Urinary bladder (tissue), 4 donors: ENCODE results near the gene FOXP2. TPM values are rescaled to one million over a fixed set of nuclear protein-coding genes. Genes with fewer than 3 reads are reported as not detected.
"Not testable (repeated sequence)": the region's sequence is repeated elsewhere in the genome, so short reads cannot be mapped to it uniquely, and the experiment has no call there.

Experiments
- DNase-seq: peaks from one replicate; pipeline ENCODE4 v3.0.0-alpha.2; 2015; ENCODE audit errors: extremely low spot score
- H3K27ac ChIP-seq: one replicate; pipeline ENCODE4 v1.5.1; 2013; ENCODE audit warnings: low read depth, mild to moderate bottlenecking, moderate library complexity
- H3K36me3 ChIP-seq: one replicate; pipeline ENCODE4 v1.6.1; 2013; ENCODE audit warnings: mild to moderate bottlenecking, moderate library complexity; ENCODE audit not compliant: insufficient read depth
- H3K4me1 ChIP-seq: one replicate; pipeline ENCODE4 v1.6.1; 2013; ENCODE audit warnings: mild to moderate bottlenecking, moderate library complexity; ENCODE audit not compliant: insufficient read depth
- H3K4me3 ChIP-seq: one replicate; pipeline ENCODE4 v1.5.1; 2013; ENCODE audit warnings: low read depth, low read length
- WGBS: extraction: QIAGEN DNeasy Blood & Tissue Kit; methylation state at CpG from one replicate; pipeline ENCODE4 v1.1.7; 2013; 5-methylcytosine and 5-hydroxymethylcytosine counted together
- polyA plus RNA-seq: library from polyadenylated mRNA; stranded (reverse); fragments of 200-250 nt; gene quantifications from one replicate; pipeline ENCODE4 v1.2.3, GENCODE V29; 2013
- total RNA-seq: library from RNA; depleted of rRNA; stranded (reverse); fragments of >200 nt; gene quantifications from one replicate; pipeline ENCODE4 v1.2.3, GENCODE V29; 2014
- donor health status: healthy with polysubstance abuse.
- donor health status: healthy.

The FOXP2 gene
- total and polyA plus RNA-seq, 2 donors: 13.8 to 85.2 TPM

- Histone ChIP-seq H3K27ac (no peak overlapping the region), H3K36me3 (no peaks in the 10 kb centered on the region), H3K4me1 (no peaks in the 10 kb centered on the region), H3K4me3 (no peak overlapping the region)
- WGBS: 67% methylated on average over 3 of the region's 3 CpGs
- DNase-seq: no peak
These were observed 18.1 kb downstream of the FOXP2 start for GRCh38 chr7:114432703-114433102.

- H3K36me3 ChIP-seq: no peaks in the 10 kb centered on the region
- WGBS: 94% methylated on average over 5 of the region's 5 CpGs
- H3K27ac ChIP-seq: no peak overlapping the region
- H3K4me1 ChIP-seq: no peaks in the 10 kb centered on the region
- DNase-seq: no peak
- H3K4me3 ChIP-seq: no peak overlapping the region
These were observed 25.0 kb downstream of the FOXP2 start for GRCh38 chr7:114439581-114439980.

GRCh38 chr7:114440927-114441326 is 26.3 kb downstream of the FOXP2 start:
- H3K27ac ChIP-seq, DNase-seq, H3K4me3 ChIP-seq, H3K4me1 ChIP-seq, H3K36me3 ChIP-seq: not testable (repeated sequence)
- 90% methylated on average over 4 of the region's 4 CpGs for WGBS

- Histone ChIP-seq H3K36me3 (no peaks in the 10 kb centered on the region), H3K4me1 (no peaks in the 10 kb centered on the region), H3K27ac (no peak overlapping the region), H3K4me3 (no peak overlapping the region)
- WGBS: 62% methylated on average over 2 of the region's 2 CpGs
- DNase-seq: no peak
These were observed 29.6 kb downstream of the FOXP2 start for GRCh38 chr7:114444196-114444595.

GRCh38 chr7:114450431-114450830 is 35.8 kb downstream of the FOXP2 start:
- Histone ChIP-seq H3K4me3 (no peak overlapping the region), H3K36me3 (no peaks in the 10 kb centered on the region), H3K27ac (no peak overlapping the region), H3K4me1 (no peaks in the 10 kb centered on the region)
- 82% methylated on average over 2 of the region's 2 CpGs for WGBS
- DNase-seq: no peak

GRCh38 chr7:114459574-114459973 is 45.0 kb downstream of the FOXP2 start:
- DNase-seq: no peak
- 97% methylated on average over 12 of the region's 12 CpGs for WGBS
- Histone ChIP-seq H3K36me3 (no peaks in the 10 kb centered on the region), H3K27ac (no peak overlapping the region), H3K4me3 (no peak overlapping the region), H3K4me1 (no peaks in the 10 kb centered on the region)

- Histone ChIP-seq H3K36me3 (no peaks in the 10 kb centered on the region), H3K27ac (no peak overlapping the region), H3K4me3 (no peak overlapping the region), H3K4me1 (no peaks in the 10 kb centered on the region)
- DNase-seq: no peak
- WGBS: 54% methylated on average over 2 of the region's 2 CpGs
These were observed 45.4 kb downstream of the FOXP2 start for GRCh38 chr7:114460021-114460420.

- no peaks in the 10 kb centered on the region for H3K4me1 ChIP-seq
- H3K4me3 ChIP-seq: no peak overlapping the region
- no peaks in the 10 kb centered on the region for H3K36me3 ChIP-seq
- DNase-seq: no peak
- H3K27ac ChIP-seq: no peak overlapping the region
These were observed 52.3 kb downstream of the FOXP2 start for GRCh38 chr7:114466917-114467316.

- 46% methylated on average over 2 of the region's 2 CpGs for WGBS
- Histone ChIP-seq H3K4me3 (no peak overlapping the region), H3K36me3 (no peaks in the 10 kb centered on the region), H3K27ac (no peak overlapping the region), H3K4me1 (no peaks in the 10 kb centered on the region)
- DNase-seq: no peak
These were observed 54.2 kb downstream of the FOXP2 start for GRCh38 chr7:114468844-114469243.

GRCh38 chr7:114472896-114473512 is 58.4 kb downstream of the FOXP2 start:
- H3K4me3 ChIP-seq: no peak overlapping the region

GRCh38 chr7:114478384-114478783 is 63.8 kb downstream of the FOXP2 start:
- H3K27ac ChIP-seq: no peak overlapping the region
- no peak for DNase-seq
- no peaks in the 10 kb centered on the region for H3K36me3 ChIP-seq
- no peak overlapping the region for H3K4me3 ChIP-seq
- H3K4me1 ChIP-seq: no peaks in the 10 kb centered on the region

More at GRCh38 chr7:114472896-114473512, 58.4 kb downstream of the FOXP2 start:
- 89% methylated on average over 6 of the region's 6 CpGs for WGBS
- Histone ChIP-seq H3K4me1 (no peaks in the 10 kb centered on the region), H3K27ac (no peak overlapping the region), H3K36me3 (no peaks in the 10 kb centered on the region)
- no peak for DNase-seq

GRCh38 chr7:114481999-114482398 is 67.4 kb downstream of the FOXP2 start:
- Histone ChIP-seq H3K4me3 (no peak overlapping the region), H3K27ac (no peak overlapping the region), H3K36me3 (no peaks in the 10 kb centered on the region), H3K4me1 (no peaks in the 10 kb centered on the region)
- WGBS: 53% methylated on average over 2 of the region's 2 CpGs
- no peak for DNase-seq

GRCh38 chr7:114484226-114484625 is 69.6 kb downstream of the FOXP2 start:
- 88% methylated on average over 2 of the region's 2 CpGs for WGBS
- no peak for DNase-seq

GRCh38 chr7:114487174-114487573 is 72.6 kb downstream of the FOXP2 start:
- Histone ChIP-seq H3K4me1 (no peaks in the 10 kb centered on the region), H3K36me3 (no peaks in the 10 kb centered on the region), H3K27ac (no peak overlapping the region), H3K4me3 (no peak overlapping the region)
- 100% methylated on average over 1 of the region's 1 CpG for WGBS
- no peak for DNase-seq

More at GRCh38 chr7:114484226-114484625, 69.6 kb downstream of the FOXP2 start:
- no peak overlapping the region for H3K4me3 ChIP-seq
- H3K36me3 ChIP-seq: no peaks in the 10 kb centered on the region
- no peak overlapping the region for H3K27ac ChIP-seq
- no peaks in the 10 kb centered on the region for H3K4me1 ChIP-seq

GRCh38 chr7:114488696-114489095 is 74.1 kb downstream of the FOXP2 start:
- H3K36me3 ChIP-seq: no peaks in the 10 kb centered on the region
- no peak for DNase-seq
- no peak overlapping the region for H3K4me3 ChIP-seq
- 79% methylated on average over 2 of the region's 2 CpGs for WGBS
- H3K4me1 ChIP-seq: no peaks in the 10 kb centered on the region
- no peak overlapping the region for H3K27ac ChIP-seq
